Progenitor cell of endocrine pancreas (in vitro differentiated cells): ENCODE measurements around the gene FBXW8. TPM values are rescaled to one million over a fixed set of nuclear protein-coding genes. Genes with fewer than 3 reads are reported as not detected.

Source experiments
- DNase-seq: peaks from one replicate; pipeline ENCODE4 v3.0.0; 2021; ENCODE audit warnings: low spot score; ENCODE audit not compliant: unreplicated experiment
- H3K27ac Mint-ChIP-seq: 2 replicates; pipeline ENCODE4 v1.8.0; 2021; ENCODE audit warnings: mild to moderate bottlenecking, moderate library complexity, mixed read lengths
- H3K27me3 Mint-ChIP-seq: 2 replicates; pipeline ENCODE4 v1.8.0; 2021; ENCODE audit warnings: mixed read lengths
- H3K36me3 Mint-ChIP-seq: 2 replicates; pipeline ENCODE4 v1.8.0; 2022; ENCODE audit warnings: mixed read lengths; ENCODE audit not compliant: insufficient read depth
- H3K4me1 Mint-ChIP-seq: 2 replicates; pipeline ENCODE4 v1.8.0; 2021; ENCODE audit warnings: low read depth, mixed read lengths
- H3K4me3 Mint-ChIP-seq: 2 replicates; pipeline ENCODE4 v1.8.0; 2021; ENCODE audit warnings: low read depth, mild to moderate bottlenecking, moderate library complexity, mixed read lengths
- H3K9me3 Mint-ChIP-seq: 2 replicates; pipeline ENCODE4 v1.8.0; 2021; ENCODE audit warnings: low read depth, mixed read lengths
- CTCF ChIP-seq: fragments of 200-600 bp; sonication (generic); IDR thresholded peaks from one replicate; pipeline ENCODE4 v1.5.0; 2021; ENCODE audit warnings: antibody characterized with exemption, mild to moderate bottlenecking; ENCODE audit not compliant: unreplicated experiment
- total RNA-seq: library from RNA; stranded (reverse); gene quantifications from 2 replicates; pipeline ENCODE4 v1.2.1, GENCODE V29; 2021

Gene FBXW8
- total RNA-seq, 1 donor from 2014 or later, result 32.6 TPM

DNA sequence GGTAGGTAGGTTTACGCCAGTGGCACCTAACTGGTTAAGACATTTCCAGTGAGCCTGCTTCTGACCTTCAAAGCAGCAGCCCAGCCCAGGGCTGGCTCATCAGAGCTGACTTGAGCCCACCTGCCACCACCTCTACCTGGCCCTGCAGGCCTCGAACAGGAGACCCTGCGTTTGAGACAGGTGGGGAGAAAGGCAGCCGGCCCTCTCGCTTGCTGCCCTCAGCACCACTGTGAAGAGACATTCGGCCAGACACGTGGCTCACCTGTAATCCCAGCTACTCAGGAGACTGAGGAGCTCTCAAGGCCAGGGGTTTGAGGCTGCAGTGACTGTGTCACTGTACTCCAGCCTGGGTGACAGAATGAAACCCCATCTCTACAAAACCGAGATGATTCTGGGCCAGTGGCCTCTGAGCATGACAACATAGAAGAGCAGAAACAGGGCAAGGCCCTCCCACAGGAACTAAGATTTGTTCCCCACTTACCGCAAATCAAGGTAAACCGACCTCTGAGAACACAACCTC is 114.3 kb downstream of the FBXW8 start:
- no peak for TF ChIP-seq CTCF
- peaks cover 4% of the 10 kb centered on the region for H3K4me1 Mint-ChIP-seq
- no peak overlapping the region for H3K4me3 Mint-ChIP-seq
- DNase-seq, result no peak
- H3K36me3 Mint-ChIP-seq, result peaks cover 9% of the 10 kb centered on the region
- H3K9me3 Mint-ChIP-seq, result no peaks in the 10 kb centered on the region
- no peak overlapping the region for H3K27ac Mint-ChIP-seq
- H3K27me3 Mint-ChIP-seq, result no peaks in the 10 kb centered on the region

- Mint-ChIP-seq H3K9me3 (no peaks in the 10 kb centered on the region), H3K36me3 (peaks cover 9% of the 10 kb centered on the region), H3K27me3 (no peaks in the 10 kb centered on the region), H3K4me3 (no peak overlapping the region), H3K27ac (no peak overlapping the region), H3K4me1 (peaks cover 6% of the 10 kb centered on the region)
- DNase-seq, result peak; percentile 50
- TF ChIP-seq CTCF, result peak; percentile 97
Measured at GRCh38 chr12:117025481-117026151, 114.9 kb downstream of the FBXW8 start.

DNA sequence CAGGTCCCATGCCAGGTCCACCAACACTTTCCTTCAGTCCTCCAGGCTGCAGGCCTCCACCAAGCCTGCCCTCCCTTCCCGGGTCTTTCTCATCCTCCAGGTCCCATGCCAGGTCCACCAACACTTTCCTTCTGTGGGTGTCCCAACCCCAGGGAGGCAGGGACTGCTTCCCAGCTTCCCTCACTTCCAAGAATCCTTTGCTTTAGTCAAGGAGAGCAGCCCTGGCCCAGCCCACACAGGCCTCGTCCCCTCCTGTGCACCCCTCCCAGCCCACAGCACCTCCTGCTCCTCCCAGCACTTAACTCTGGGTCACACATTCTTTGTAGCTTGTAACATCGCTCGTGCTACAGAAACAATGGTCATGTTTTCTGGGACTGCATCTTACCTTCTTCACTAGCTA is 115.6 kb downstream of the FBXW8 start:
- H3K36me3 Mint-ChIP-seq, result peaks cover 10% of the 10 kb centered on the region
- H3K27ac Mint-ChIP-seq, result no peak overlapping the region
- no peaks in the 10 kb centered on the region for H3K27me3 Mint-ChIP-seq
- H3K4me1 Mint-ChIP-seq, result peaks cover 5% of the 10 kb centered on the region
- no peaks in the 10 kb centered on the region for H3K9me3 Mint-ChIP-seq
- H3K4me3 Mint-ChIP-seq, result no peak overlapping the region
- DNase-seq, result no peak
- TF ChIP-seq CTCF, result no peak

DNA sequence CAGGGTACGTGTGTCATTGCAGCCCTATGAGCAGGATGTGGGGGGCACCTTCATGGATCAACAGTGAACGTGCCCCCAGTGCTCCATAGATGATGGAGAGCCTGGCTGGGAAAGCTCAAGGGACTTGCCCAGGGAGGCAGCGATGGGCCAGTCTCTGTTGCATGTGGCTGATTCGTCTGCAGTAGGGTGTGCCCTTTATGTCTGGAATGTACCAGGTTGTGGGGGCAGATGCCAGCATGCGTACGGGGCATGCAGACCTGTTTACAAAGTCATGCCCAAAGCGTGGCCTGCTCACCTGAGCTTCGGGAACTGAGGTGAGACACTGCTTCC is 116.1 kb downstream of the FBXW8 start:
- H3K9me3 Mint-ChIP-seq, result no peaks in the 10 kb centered on the region
- no peaks in the 10 kb centered on the region for H3K27me3 Mint-ChIP-seq
- peaks cover 10% of the 10 kb centered on the region for H3K36me3 Mint-ChIP-seq
- H3K4me3 Mint-ChIP-seq, result no peak overlapping the region
- TF ChIP-seq CTCF, result no peak
- H3K4me1 Mint-ChIP-seq, result peaks cover 5% of the 10 kb centered on the region
- H3K27ac Mint-ChIP-seq, result no peak overlapping the region
- DNase-seq, result no peak

DNA sequence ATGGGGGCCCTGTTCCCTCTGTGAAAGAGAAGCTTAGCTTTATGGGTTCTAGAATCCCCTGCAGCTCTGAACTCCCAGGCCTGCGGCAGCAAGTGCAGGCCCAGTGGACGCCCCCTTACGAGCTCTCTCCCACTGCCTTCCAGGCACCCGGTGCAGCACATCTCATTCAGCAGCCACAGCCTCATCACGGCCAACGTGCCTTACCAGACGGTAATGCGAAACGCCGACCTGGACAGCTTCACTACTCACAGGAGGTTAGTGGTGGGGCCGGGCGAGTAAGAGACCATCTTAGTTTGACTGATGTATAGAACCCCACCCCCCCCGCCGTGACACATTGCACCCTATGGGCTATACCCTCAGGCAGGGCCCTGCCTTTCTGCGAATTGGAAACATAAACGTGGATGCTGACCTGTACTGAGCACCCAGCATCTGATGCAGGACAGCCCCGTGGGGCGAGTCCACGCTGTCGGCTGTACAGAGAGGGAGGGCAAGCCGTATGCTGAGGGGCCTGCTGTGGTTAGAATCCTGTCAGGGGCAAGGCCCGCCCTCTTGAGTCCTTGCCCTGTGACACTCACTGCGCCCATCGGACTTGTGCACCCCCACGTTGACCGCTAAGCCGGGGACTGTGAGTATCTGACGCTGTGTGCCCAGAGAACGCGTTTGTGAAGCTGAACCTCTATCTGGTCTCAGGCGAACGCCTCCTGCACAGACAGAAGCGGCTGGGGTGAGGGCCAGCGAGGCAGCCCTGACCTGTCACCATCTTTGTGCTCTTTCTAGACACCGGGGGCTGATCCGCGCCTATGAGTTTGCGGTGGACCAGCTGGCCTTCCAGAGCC is 116.7 kb downstream of the FBXW8 start:
- Mint-ChIP-seq H3K27ac (no peak overlapping the region), H3K36me3 (peaks cover 10% of the 10 kb centered on the region), H3K9me3 (no peaks in the 10 kb centered on the region), H3K4me1 (peaks cover 5% of the 10 kb centered on the region), H3K27me3 (no peaks in the 10 kb centered on the region), H3K4me3 (no peak overlapping the region)
- TF ChIP-seq CTCF, result no peak
- DNase-seq, result no peak
